Loucy (cell line): ENCODE measurements around the gene ARHGAP6.

Experiments
- H2AFZ ChIP-seq: fragments of 200-600 bp; sonication (generic); 2 replicates; pipeline ENCODE4 v1.6.0; 2016; ENCODE audit warnings: antibody characterized with exemption, mild to moderate bottlenecking, low read length, moderate library complexity
- H3F3A ChIP-seq: fragments of 200-600 bp; 2 replicates; pipeline ENCODE4 v1.6.0; 2016; ENCODE audit warnings: antibody characterized with exemption, low read depth, mild to moderate bottlenecking
- H3K27me3 ChIP-seq: fragments of 200-600 bp; sonication (generic); 2 replicates; pipeline ENCODE4 v1.6.1; 2014; ENCODE audit warnings: low read length, mild to moderate bottlenecking; ENCODE audit not compliant: insufficient read depth, poor library complexity, severe bottlenecking
- H3K36me3 ChIP-seq: fragments of 200-600 bp; sonication (generic); 2 replicates; pipeline ENCODE4 v1.6.1; 2016; ENCODE audit warnings: low read length; ENCODE audit not compliant: insufficient read depth
- H3K4me1 ChIP-seq: fragments of 200-600 bp; sonication (generic); 2 replicates; pipeline ENCODE4 v1.5.1; 2014; ENCODE audit warnings: low read length, mild to moderate bottlenecking; ENCODE audit not compliant: insufficient read depth, poor library complexity, severe bottlenecking
- H3K4me2 ChIP-seq: fragments of 200-600 bp; sonication (generic); 2 replicates; pipeline ENCODE4 v1.6.0; 2014; ENCODE audit warnings: antibody characterized with exemption, low read length, low read depth, mild to moderate bottlenecking; ENCODE audit not compliant: poor library complexity, severe bottlenecking
- H3K4me3 ChIP-seq: fragments of 200-600 bp; sonication (generic); 2 replicates; pipeline ENCODE4 v1.5.1; 2014; ENCODE audit warnings: low read length, mild to moderate bottlenecking, mixed read lengths; ENCODE audit not compliant: poor library complexity, severe bottlenecking
- H3K79me2 ChIP-seq: fragments of 200-600 bp; sonication (generic); 2 replicates; pipeline ENCODE4 v1.6.1; 2014; ENCODE audit warnings: low read length; ENCODE audit not compliant: insufficient read depth
- H3K9ac ChIP-seq: fragments of 200-600 bp; sonication (generic); 2 replicates; pipeline ENCODE4 v1.6.0; 2014; ENCODE audit warnings: mild to moderate bottlenecking, low read depth, low read length, moderate library complexity; ENCODE audit not compliant: poor library complexity, severe bottlenecking
- H3K9me2 ChIP-seq: fragments of 200-600 bp; sonication (generic); replicated peaks from 2 replicates; pipeline ENCODE4 v1.6.1; 2016; ENCODE audit warnings: low read depth, low read length, mixed read lengths
- H3K9me3 ChIP-seq: fragments of 200-600 bp; sonication (generic); 2 replicates; pipeline ENCODE4 v1.6.1; 2014; ENCODE audit warnings: mild to moderate bottlenecking, antibody characterized with exemption, low read length, low read depth; ENCODE audit not compliant: insufficient read depth
- H4K20me1 ChIP-seq: fragments of 200-600 bp; sonication (generic); 2 replicates; pipeline ENCODE4 v1.6.0; 2014; ENCODE audit warnings: antibody characterized with exemption, low read length, mild to moderate bottlenecking; ENCODE audit not compliant: insufficient read depth, poor library complexity, severe bottlenecking
- CTCF ChIP-seq: fragments of 200-600 bp; sonication (generic); conservative IDR thresholded peaks from 2 replicates; pipeline ENCODE4 v1.5.1; 2014; ENCODE audit warnings: mild to moderate bottlenecking, antibody characterized with exemption, low read length
- EZH2phosphoT487 ChIP-seq: fragments of 200-600 bp; IDR thresholded peaks from 2 replicates; pipeline ENCODE4 v1.6.1; 2018; ENCODE audit warnings: antibody characterized with exemption, mild to moderate bottlenecking, moderate library complexity, borderline replicate concordance

The ARHGAP6 gene

DNA sequence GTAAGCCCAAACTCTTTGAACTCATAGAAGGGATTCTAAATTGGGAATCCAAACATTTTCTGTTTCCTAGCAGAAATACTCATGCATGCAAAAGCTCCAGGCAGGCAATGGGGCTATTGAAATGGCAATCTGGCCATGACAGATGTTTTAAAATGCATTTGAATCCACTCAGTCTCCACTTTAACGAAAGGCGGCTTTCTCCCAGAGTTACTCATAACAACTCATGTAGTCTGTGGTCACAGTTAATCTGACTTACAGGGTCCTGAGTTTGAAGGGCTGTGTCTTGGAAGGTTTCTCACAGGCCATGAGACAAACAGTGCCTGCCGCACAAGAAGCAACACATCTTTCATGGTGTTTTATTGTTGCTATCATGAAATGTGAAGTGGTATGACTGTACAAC, 186.8 kb downstream of the ARHGAP6 start:
- Histone ChIP-seq H3K9ac (no peak overlapping the region), H3K4me2 (no peak overlapping the region), H3K79me2 (no peaks in the 10 kb centered on the region), H3K9me3 (no peaks in the 10 kb centered on the region), H3K36me3 (no peaks in the 10 kb centered on the region), H2AFZ (no peak overlapping the region), H3K27me3 (no peaks in the 10 kb centered on the region), H3K4me3 (no peak overlapping the region), H3K9me2 (no peaks in the 10 kb centered on the region), H3K4me1 (no peaks in the 10 kb centered on the region), H3F3A (no peaks in the 10 kb centered on the region), H4K20me1 (no peaks in the 10 kb centered on the region)
- no peak for TF ChIP-seq CTCF
- no peak for TF ChIP-seq EZH2phosphoT487

DNA sequence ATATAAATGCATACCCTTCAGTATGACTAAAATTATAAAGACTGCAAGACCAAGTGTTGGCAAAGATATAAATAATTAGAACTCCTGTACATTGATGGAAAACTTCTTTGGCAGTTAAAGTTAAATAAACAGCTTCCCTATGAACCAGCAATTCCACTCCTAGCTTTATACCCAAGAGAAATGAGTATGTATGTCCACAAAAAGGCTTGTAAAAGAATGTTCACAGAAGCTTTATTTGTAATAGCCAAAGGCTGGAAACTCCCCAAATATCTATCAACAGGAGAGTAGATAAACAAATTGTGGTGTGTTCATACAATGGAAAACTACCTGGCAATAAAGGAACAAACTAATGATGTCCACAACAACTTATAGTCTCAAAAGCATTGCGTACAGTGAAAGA, 187.7 kb downstream of the ARHGAP6 start:
- Histone ChIP-seq H3K9ac (no peak overlapping the region), H3K36me3 (no peaks in the 10 kb centered on the region), H4K20me1 (no peaks in the 10 kb centered on the region), H2AFZ (no peak overlapping the region), H3K9me2 (no peaks in the 10 kb centered on the region), H3K4me1 (no peaks in the 10 kb centered on the region), H3K4me3 (no peak overlapping the region), H3K27me3 (no peaks in the 10 kb centered on the region), H3K79me2 (no peaks in the 10 kb centered on the region), H3K9me3 (no peaks in the 10 kb centered on the region), H3F3A (no peaks in the 10 kb centered on the region), H3K4me2 (no peak overlapping the region)
- TF ChIP-seq EZH2phosphoT487 (no peak), CTCF (no peak)

DNA sequence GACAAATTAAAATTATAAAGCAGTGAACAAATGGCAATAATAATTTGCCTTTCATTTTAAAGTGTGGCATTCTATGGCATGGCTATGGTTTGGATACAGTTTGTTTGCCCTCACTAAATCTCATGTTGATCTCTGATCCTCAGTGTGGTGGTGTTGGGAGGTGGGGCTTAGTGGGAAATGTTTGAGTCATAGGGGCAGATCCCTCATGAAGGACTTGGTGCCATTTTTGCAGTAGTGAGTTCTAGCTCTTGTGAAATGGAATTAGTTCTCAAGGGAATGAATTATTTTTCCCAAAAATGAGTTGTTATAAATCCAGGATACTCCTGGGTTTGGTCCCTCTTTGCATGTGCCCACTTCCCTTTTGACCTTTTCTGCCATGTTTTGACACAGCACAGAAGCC, 191.1 kb downstream of the ARHGAP6 start:
- Histone ChIP-seq H3K9me2 (no peaks in the 10 kb centered on the region), H3K36me3 (no peaks in the 10 kb centered on the region), H3K9ac (no peak overlapping the region), H3K79me2 (no peaks in the 10 kb centered on the region), H3K4me3 (no peak overlapping the region), H3K27me3 (no peaks in the 10 kb centered on the region), H3K4me2 (no peak overlapping the region), H3F3A (no peaks in the 10 kb centered on the region), H3K4me1 (no peaks in the 10 kb centered on the region), H4K20me1 (no peaks in the 10 kb centered on the region), H3K9me3 (no peaks in the 10 kb centered on the region), H2AFZ (no peak overlapping the region)
- TF ChIP-seq EZH2phosphoT487 (no peak), CTCF (no peak)
